ENCODE results near the gene PCDHGC4.

The PCDHGC4 gene

GRCh38 chr5:141507387-141508091 lies 22.7 kb downstream of the PCDHGC4 start:
- TF ChIP-seq CTCF (IDR thresholded peaks at IDR 0.05; ENCODE audit: borderline replicate concordance, insufficient read depth, low read depth, low read length), result no peak
- H3K4me3 ChIP-seq (ENCODE audit: low read depth, low read length), result peak overlapping the region; percentile 36

GRCh38 chr5:141508440-141508797 lies 23.6 kb downstream of the PCDHGC4 start:
- no peak for TF ChIP-seq CTCF (IDR thresholded peaks at IDR 0.05; ENCODE audit: borderline replicate concordance, insufficient read depth, low read depth, low read length)
- peak overlapping the region; percentile 36 for H3K4me3 ChIP-seq (ENCODE audit: low read depth, low read length)

GRCh38 chr5:141508798-141509611 lies 24.2 kb downstream of the PCDHGC4 start:
- H3K4me3 ChIP-seq (ENCODE audit: low read depth, low read length), result peak overlapping the region; percentile 70
- TF ChIP-seq CTCF (IDR thresholded peaks at IDR 0.05; ENCODE audit: borderline replicate concordance, insufficient read depth, low read depth, low read length), result no peak

- peak overlapping the region; percentile 70 for H3K4me3 ChIP-seq (ENCODE audit: low read depth, low read length)
- no peak for TF ChIP-seq CTCF (IDR thresholded peaks at IDR 0.05; ENCODE audit: borderline replicate concordance, insufficient read depth, low read depth, low read length)
Observed at GRCh38 chr5:141510160-141510559, 25.3 kb downstream of the PCDHGC4 start.

- no peak for TF ChIP-seq CTCF (IDR thresholded peaks at IDR 0.05; ENCODE audit: borderline replicate concordance, insufficient read depth, low read depth, low read length)
- peak overlapping the region; percentile 70 for H3K4me3 ChIP-seq (ENCODE audit: low read depth, low read length)
Observed at GRCh38 chr5:141510850-141511601, 26.2 kb downstream of the PCDHGC4 start.

- H3K4me3 ChIP-seq (ENCODE audit: low read depth, low read length), result peak overlapping the region; percentile 6
- no peak for TF ChIP-seq CTCF (IDR thresholded peaks at IDR 0.05; ENCODE audit: borderline replicate concordance, insufficient read depth, low read depth, low read length)
Observed at GRCh38 chr5:141511771-141512325, 27.0 kb downstream of the PCDHGC4 start.
